T-helper 1 cell treated with Interleukin-12 subunit alpha and Interleukin-12 subunit beta and Interleukin-4 antibody, amounts not matched to agents 30 μg/mL and 1 μg/mL, for 36 hours (primary cell): ENCODE results near the gene MED26.

Source experiments
- H3K27ac Mint-ChIP-seq: one replicate; pipeline ENCODE4 v1.8.0; 2021; ENCODE audit warnings: mild to moderate bottlenecking, mixed read lengths
- H3K27me3 Mint-ChIP-seq: one replicate; pipeline ENCODE4 v1.8.0; 2021; ENCODE audit warnings: low read depth, mixed read lengths
- H3K36me3 Mint-ChIP-seq: one replicate; pipeline ENCODE4 v1.8.0; 2021; ENCODE audit warnings: low read depth, mixed read lengths
- H3K4me1 Mint-ChIP-seq: one replicate; pipeline ENCODE4 v1.8.0; 2021; ENCODE audit warnings: low read depth, mixed read lengths
- H3K4me3 Mint-ChIP-seq: one replicate; pipeline ENCODE4 v1.8.0; 2021; ENCODE audit warnings: mild to moderate bottlenecking, moderate library complexity, mixed read lengths
- H3K9me3 Mint-ChIP-seq: one replicate; pipeline ENCODE4 v1.8.0; 2021; ENCODE audit warnings: mixed read lengths

The MED26 gene

DNA sequence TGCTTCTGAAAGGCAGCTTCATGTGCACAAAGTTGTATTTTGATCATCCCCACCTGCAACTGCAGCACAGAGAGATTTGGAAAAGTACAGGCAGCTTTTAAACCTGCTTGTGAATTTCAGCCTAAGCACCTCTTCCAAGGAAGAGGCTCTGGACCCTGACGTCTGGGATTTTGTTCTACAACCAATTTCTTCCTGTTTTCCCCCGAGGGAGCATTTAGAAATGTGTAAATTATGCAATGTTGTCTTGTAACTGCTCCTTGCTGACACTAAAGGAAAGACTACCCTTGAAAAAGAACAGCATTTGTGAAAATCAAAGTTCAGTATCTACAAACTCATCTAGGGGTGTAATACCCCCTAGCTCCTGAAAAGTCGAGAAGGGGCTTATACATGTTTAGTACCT lies 15.4 kb downstream of the MED26 start:
- peaks cover 52% of the 10 kb centered on the region for H3K4me1 Mint-ChIP-seq
- peaks cover 1% of the 10 kb centered on the region for H3K36me3 Mint-ChIP-seq
- H3K27me3 Mint-ChIP-seq, result no peaks in the 10 kb centered on the region
- no peaks in the 10 kb centered on the region for H3K9me3 Mint-ChIP-seq
- no peak overlapping the region for H3K27ac Mint-ChIP-seq
- no peak overlapping the region for H3K4me3 Mint-ChIP-seq

- Mint-ChIP-seq H3K27ac (no peak overlapping the region), H3K36me3 (peaks cover 1% of the 10 kb centered on the region), H3K9me3 (no peaks in the 10 kb centered on the region), H3K27me3 (no peaks in the 10 kb centered on the region), H3K4me3 (no peak overlapping the region), H3K4me1 (peaks cover 41% of the 10 kb centered on the region)
Observed at GRCh38 chr19:16611121-16611520, 16.9 kb downstream of the MED26 start.

DNA sequence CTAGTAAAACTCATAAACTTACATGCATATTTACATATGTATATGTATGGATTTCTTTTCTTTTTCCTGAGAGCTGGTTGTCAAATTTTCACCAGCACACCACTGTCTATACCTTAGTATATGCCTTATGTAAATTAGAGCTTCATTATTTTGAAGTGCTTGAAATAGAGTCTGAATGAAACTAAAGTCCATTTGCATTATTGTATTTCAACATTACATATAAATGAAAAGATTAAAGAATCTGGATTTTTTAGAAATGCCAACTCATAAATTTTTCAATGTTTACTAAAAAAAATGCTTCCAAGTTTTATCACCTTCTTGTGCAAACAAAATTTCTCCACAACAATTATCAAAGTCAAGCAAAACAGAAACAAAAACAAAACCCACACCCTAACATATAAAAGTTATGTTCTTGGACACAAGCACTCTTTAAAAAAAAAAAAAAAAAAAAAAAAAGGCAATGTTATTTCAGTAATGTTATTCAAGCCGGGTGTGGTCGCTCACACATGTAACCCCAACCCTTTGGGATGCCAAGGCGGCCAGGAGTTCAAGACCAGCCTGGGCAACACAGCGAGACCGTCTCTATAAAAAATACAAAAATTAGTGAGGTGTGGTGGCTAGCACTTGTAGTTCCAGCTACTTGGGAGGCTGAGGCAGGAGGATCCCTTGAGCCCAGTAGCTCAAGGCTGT lies 18.3 kb downstream of the MED26 start:
- H3K27ac Mint-ChIP-seq, result no peak overlapping the region
- H3K4me1 Mint-ChIP-seq, result peaks cover 40% of the 10 kb centered on the region
- H3K9me3 Mint-ChIP-seq, result no peaks in the 10 kb centered on the region
- H3K4me3 Mint-ChIP-seq, result no peak overlapping the region
- peaks cover 5% of the 10 kb centered on the region for H3K36me3 Mint-ChIP-seq
- H3K27me3 Mint-ChIP-seq, result no peaks in the 10 kb centered on the region

DNA sequence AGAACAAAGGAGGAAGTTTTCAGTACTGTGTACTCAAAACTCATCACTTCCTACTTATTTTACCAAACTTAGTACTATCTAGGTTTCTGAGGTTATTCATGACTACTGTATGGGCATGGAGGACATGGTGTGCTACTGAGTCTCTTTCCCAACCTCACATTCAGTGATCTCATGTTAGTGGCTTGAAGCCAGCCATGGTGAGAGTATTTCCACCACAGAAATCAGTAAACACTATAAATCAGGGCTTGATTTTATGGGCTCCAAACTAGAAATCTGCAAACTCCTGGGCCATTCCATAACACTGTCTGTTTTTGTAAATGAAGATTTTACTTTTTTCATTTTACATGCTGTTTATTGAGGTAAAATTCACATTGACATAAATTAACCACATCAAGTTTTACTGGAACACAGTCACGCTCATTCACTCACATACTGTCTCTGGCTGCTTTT lies 19.7 kb downstream of the MED26 start:
- Mint-ChIP-seq H3K27me3 (no peaks in the 10 kb centered on the region), H3K36me3 (peaks cover 7% of the 10 kb centered on the region), H3K27ac (peak overlapping the region; percentile 74), H3K9me3 (no peaks in the 10 kb centered on the region), H3K4me3 (no peak overlapping the region), H3K4me1 (peaks cover 44% of the 10 kb centered on the region)

GRCh38 chr19:16607819-16608218 lies 20.2 kb downstream of the MED26 start:
- no peaks in the 10 kb centered on the region for H3K27me3 Mint-ChIP-seq
- peaks cover 44% of the 10 kb centered on the region for H3K4me1 Mint-ChIP-seq
- H3K4me3 Mint-ChIP-seq, result no peak overlapping the region
- H3K36me3 Mint-ChIP-seq, result peaks cover 7% of the 10 kb centered on the region
- H3K9me3 Mint-ChIP-seq, result no peaks in the 10 kb centered on the region
- peak overlapping the region; percentile 74 for H3K27ac Mint-ChIP-seq

- Mint-ChIP-seq H3K9me3 (no peaks in the 10 kb centered on the region), H3K27ac (peak overlapping the region; percentile 13), H3K4me1 (peaks cover 27% of the 10 kb centered on the region), H3K4me3 (no peak overlapping the region), H3K36me3 (peaks cover 7% of the 10 kb centered on the region), H3K27me3 (no peaks in the 10 kb centered on the region)
Observed at GRCh38 chr19:16605553-16605994, 22.4 kb downstream of the MED26 start.

GRCh38 chr19:16605115-16605514 lies 22.9 kb downstream of the MED26 start:
- Mint-ChIP-seq H3K27ac (peak overlapping the region; percentile 13), H3K4me1 (peaks cover 25% of the 10 kb centered on the region), H3K9me3 (no peaks in the 10 kb centered on the region), H3K27me3 (no peaks in the 10 kb centered on the region), H3K36me3 (peaks cover 7% of the 10 kb centered on the region), H3K4me3 (no peak overlapping the region)

DNA sequence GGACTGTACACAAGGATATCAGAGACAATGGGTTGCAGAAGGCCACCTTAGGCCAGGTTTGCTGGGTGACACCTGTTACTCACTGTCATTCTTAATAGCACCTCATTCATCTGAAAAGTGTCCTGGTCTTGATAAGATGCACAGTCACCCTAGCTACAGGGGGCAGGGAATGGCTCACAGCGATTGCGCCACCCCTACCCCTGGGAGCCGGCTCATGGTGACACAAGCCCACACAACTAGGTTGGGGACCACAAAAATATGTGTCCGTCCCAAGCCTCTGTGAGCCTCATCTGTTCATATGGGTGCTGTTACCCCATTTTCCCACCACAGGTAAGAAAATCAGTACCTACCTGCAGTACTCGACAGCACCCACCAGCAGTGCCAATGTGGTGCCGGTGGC lies 23.4 kb downstream of the MED26 start:
- H3K27me3 Mint-ChIP-seq, result no peaks in the 10 kb centered on the region
- H3K9me3 Mint-ChIP-seq, result no peaks in the 10 kb centered on the region
- H3K4me3 Mint-ChIP-seq, result no peak overlapping the region
- H3K36me3 Mint-ChIP-seq, result peaks cover 7% of the 10 kb centered on the region
- H3K27ac Mint-ChIP-seq, result no peak overlapping the region
- peaks cover 25% of the 10 kb centered on the region for H3K4me1 Mint-ChIP-seq

- H3K9me3 Mint-ChIP-seq, result no peaks in the 10 kb centered on the region
- peaks cover 21% of the 10 kb centered on the region for H3K4me1 Mint-ChIP-seq
- peaks cover 7% of the 10 kb centered on the region for H3K36me3 Mint-ChIP-seq
- no peak overlapping the region for H3K4me3 Mint-ChIP-seq
- H3K27me3 Mint-ChIP-seq, result no peaks in the 10 kb centered on the region
- H3K27ac Mint-ChIP-seq, result no peak overlapping the region
Observed at GRCh38 chr19:16603090-16603489, 24.9 kb downstream of the MED26 start.

GRCh38 chr19:16601378-16602052 lies 26.5 kb downstream of the MED26 start:
- Mint-ChIP-seq H3K36me3 (peaks cover 5% of the 10 kb centered on the region), H3K27ac (no peak overlapping the region), H3K9me3 (no peaks in the 10 kb centered on the region), H3K4me1 (peaks cover 26% of the 10 kb centered on the region), H3K27me3 (no peaks in the 10 kb centered on the region), H3K4me3 (no peak overlapping the region)

DNA sequence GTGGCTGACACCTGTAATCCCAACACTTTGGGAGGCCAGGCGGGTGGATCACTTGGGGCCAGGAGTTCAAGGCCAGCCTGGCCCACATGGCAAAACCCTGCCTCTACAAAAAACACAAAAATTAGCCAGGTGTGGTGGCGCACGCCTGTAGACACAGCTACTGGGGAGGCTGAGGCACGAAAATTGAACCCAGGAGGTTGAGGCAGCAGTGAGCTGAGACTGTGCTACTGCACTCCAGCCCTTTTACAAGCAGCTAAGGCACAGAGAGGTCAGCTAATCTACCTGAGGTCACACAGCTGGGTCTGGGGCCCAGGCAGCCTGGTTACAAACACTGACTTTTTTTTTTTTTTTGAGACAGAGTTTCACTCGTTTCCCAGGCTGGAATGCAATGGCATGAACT lies 27.2 kb downstream of the MED26 start:
- Mint-ChIP-seq H3K27ac (no peak overlapping the region), H3K4me3 (no peak overlapping the region), H3K4me1 (peaks cover 30% of the 10 kb centered on the region), H3K27me3 (no peaks in the 10 kb centered on the region), H3K9me3 (no peaks in the 10 kb centered on the region), H3K36me3 (peaks cover 5% of the 10 kb centered on the region)

- Mint-ChIP-seq H3K27me3 (no peaks in the 10 kb centered on the region), H3K4me3 (no peak overlapping the region), H3K4me1 (peaks cover 32% of the 10 kb centered on the region), H3K9me3 (no peaks in the 10 kb centered on the region), H3K36me3 (peaks cover 2% of the 10 kb centered on the region), H3K27ac (no peak overlapping the region)
Observed at GRCh38 chr19:16599655-16600346, 28.2 kb downstream of the MED26 start.

- H3K27me3 Mint-ChIP-seq, result no peaks in the 10 kb centered on the region
- H3K27ac Mint-ChIP-seq, result no peak overlapping the region
- H3K4me3 Mint-ChIP-seq, result no peak overlapping the region
- no peaks in the 10 kb centered on the region for H3K36me3 Mint-ChIP-seq
- peaks cover 36% of the 10 kb centered on the region for H3K4me1 Mint-ChIP-seq
- H3K9me3 Mint-ChIP-seq, result no peaks in the 10 kb centered on the region
Observed at GRCh38 chr19:16598848-16599247, 29.2 kb downstream of the MED26 start.

DNA sequence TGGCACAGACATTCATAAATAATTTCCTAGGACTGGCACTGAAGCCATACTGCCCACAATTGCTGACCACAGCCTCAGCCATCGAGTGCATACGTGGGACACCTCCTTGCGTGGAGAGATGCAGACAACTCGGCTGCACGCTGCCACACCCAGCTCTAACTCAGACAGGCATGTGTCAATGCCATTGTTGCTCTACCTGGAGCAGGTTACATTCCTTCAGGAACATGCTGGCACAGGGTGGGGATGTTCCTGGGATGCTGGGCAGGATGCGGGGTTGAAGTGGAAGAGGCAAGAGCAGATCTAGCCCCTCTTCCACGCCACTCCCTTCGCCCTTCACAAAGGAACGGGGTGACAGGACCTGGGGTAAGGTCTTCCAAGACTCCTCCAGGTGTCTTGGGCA lies 31.6 kb downstream of the MED26 start:
- H3K4me3 Mint-ChIP-seq, result no peak overlapping the region
- no peaks in the 10 kb centered on the region for H3K9me3 Mint-ChIP-seq
- no peaks in the 10 kb centered on the region for H3K27me3 Mint-ChIP-seq
- peaks cover 5% of the 10 kb centered on the region for H3K36me3 Mint-ChIP-seq
- no peak overlapping the region for H3K27ac Mint-ChIP-seq
- peaks cover 50% of the 10 kb centered on the region for H3K4me1 Mint-ChIP-seq

GRCh38 chr19:16595097-16595496 lies 32.9 kb downstream of the MED26 start:
- peaks cover 5% of the 10 kb centered on the region for H3K36me3 Mint-ChIP-seq
- H3K4me3 Mint-ChIP-seq, result peak overlapping the region; percentile 64
- peak overlapping the region; percentile 82 for H3K27ac Mint-ChIP-seq
- no peaks in the 10 kb centered on the region for H3K27me3 Mint-ChIP-seq
- H3K9me3 Mint-ChIP-seq, result no peaks in the 10 kb centered on the region
- H3K4me1 Mint-ChIP-seq, result peaks cover 56% of the 10 kb centered on the region
